Medulla oblongata (tissue), 1 donor: ENCODE data around the gene INTS14.

Source experiments
- DNase-seq: peaks from one replicate; pipeline ENCODE4 v3.0.0-alpha.2; 2015; ENCODE audit errors: extremely low spot score

Gene INTS14

GRCh38 chr15:65532738-65533051 is 78.2 kb downstream of the INTS14 start:
- DNase-seq = no peak

DNA sequence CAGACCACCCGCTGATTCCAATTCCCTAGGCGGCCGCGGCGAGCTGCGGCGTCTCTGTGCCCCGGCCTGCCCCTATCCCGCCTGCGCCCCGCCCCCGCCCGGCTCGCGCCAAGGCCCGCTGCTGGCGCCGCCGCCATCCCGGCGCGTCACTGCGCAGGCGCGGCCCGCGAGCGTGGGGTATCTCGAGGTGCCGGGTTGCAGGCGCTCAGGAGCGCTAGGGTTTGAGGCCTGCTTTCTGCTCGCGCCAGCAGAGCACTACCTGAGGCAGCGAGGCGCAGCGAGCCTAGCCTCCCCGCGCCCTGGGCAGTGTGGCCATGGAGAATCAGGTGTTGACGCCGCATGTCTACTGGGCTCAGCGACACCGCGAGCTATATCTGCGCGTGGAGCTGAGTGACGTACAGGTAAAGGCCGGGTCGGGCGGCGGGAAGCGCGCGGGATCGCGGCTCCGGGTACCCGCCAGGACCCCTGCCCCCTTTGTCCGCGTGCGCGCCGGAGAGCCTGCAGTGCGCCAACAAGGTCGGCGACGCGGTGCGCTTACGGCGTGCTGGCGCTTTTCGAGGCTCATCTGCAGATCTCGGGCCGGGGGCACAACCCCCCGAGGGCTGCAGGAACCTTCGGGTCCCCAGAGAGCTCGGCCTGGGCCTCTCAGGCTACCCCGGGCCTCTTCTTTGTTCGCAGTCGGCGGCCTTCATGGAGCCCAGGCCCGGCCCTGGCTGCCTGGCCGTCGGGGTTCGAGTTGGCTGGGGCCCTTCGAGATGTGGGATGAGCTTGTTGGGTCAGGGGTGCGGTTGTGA is 80.4 kb downstream of the INTS14 start, which contains the start of gene HACD3:
Gene HACD3 (plus strand): TSS at position 146 of the 794 bp plus-strand sequence. CDS start 169 bp downstream, at position 315.
- DNase-seq = peak; percentile 86

DNA sequence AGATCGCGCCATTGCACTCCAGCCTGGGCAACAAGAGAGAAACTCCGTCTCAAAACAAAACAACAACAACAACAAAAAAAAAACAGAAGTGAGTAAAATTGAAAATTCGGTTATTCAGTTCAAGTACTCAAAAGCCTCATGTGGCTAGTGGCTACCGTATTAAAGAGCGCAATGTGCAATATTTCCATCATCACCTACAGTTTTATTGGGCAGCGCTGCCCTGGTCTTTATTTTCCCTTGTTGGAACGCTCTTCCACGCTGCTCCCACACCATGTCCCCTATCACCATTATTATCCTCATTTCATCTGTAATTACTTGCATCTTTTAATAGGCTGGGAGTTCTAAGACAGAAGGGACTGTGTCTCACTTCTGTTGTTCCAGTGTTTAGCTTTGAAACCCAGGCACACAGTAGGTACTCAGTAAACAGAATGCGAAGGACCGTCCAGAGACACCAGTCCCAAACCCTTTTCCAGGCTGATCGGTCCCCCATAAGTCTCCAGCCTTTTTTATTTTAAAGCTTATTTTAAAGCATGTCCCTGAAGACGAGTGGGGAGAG is 81.1 kb downstream of the INTS14 start:
- DNase-seq = no peak
